ENCODE results near the gene TEC. TPM values are rescaled to one million over a fixed set of nuclear protein-coding genes. Genes with fewer than 3 reads are reported as not detected.

TEC gene
- total and polyA plus RNA-seq, 8 donors: 0.81 to 7.0 (median 2.0) TPM

DNA sequence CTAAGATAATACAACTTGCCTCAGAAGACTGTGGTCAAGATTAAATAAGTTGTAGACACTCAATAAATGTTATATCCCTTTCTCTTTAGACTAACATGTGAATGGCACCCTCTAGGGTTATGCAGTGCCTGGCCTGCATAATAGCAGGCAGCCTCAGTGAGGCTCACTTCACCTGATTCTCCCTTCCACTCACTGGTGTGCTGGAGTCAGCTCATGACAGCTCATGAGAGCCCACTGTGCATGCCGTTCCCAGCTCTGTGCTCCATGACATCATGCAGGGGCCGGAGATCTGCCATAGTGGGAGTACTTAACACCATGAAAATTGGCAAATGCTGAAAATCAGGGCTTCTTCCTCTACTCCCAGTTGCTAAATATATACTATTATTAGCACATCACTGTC is 64.5 kb downstream of the TEC start:
- WGBS, 5 donors: 65 to 92% (median 89%) methylated on average over 2 of the region's 2 CpGs
- Histone ChIP-seq H3K9me3 (no peaks in the 10 kb centered on the region), H3K27ac (no peak overlapping the region), H3K4me1 (no peaks in the 10 kb centered on the region), H3K4me3 (no peak overlapping the region), H3K27me3 (no peaks in the 10 kb centered on the region), H3K36me3 (no peaks in the 10 kb centered on the region)
- TF ChIP-seq POLR2AphosphoS5 (IDR thresholded peaks at IDR 0.05) (no peak), POLR2A (IDR thresholded peaks at IDR 0.05) (no peak), EP300 (IDR thresholded peaks at IDR 0.05) (no peak)
- TF ChIP-seq, protein P1, sequence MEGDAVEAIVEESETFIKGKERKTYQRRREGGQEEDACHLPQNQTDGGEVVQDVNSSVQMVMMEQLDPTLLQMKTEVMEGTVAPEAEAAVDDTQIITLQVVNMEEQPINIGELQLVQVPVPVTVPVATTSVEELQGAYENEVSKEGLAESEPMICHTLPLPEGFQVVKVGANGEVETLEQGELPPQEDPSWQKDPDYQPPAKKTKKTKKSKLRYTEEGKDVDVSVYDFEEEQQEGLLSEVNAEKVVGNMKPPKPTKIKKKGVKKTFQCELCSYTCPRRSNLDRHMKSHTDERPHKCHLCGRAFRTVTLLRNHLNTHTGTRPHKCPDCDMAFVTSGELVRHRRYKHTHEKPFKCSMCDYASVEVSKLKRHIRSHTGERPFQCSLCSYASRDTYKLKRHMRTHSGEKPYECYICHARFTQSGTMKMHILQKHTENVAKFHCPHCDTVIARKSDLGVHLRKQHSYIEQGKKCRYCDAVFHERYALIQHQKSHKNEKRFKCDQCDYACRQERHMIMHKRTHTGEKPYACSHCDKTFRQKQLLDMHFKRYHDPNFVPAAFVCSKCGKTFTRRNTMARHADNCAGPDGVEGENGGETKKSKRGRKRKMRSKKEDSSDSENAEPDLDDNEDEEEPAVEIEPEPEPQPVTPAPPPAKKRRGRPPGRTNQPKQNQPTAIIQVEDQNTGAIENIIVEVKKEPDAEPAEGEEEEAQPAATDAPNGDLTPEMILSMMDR (IDR thresholded peaks at IDR 0.05): no peak
- DNase-seq: no peak
- intact Hi-C loops (cut with DNase I; ENCODE audit: low total_unique reads): no loop called here

DNA sequence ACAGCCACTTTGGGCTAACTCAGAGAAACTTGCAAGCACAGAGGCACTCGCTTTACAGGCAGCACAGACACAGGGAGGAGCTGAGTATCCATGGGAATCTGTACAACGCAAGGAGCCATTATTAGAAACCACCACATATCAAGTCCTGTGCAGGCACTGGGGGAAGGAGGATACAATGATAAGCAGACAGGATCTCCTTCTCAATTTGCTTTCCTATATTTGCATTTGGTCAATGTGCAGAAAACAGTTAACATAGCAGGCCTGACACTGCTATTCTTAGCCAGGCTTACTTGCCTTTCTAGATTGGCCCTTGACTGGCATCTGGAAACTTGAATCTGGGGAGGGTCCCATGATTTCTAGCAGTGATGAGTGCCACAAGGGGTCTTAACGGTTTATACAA is 65.8 kb downstream of the TEC start:
- no peak for DNase-seq
- no peak overlapping the region for H3K4me3 ChIP-seq
- 50 to 77% (median 64%) methylated on average over 3 of the region's 3 CpGs for WGBS, 5 donors
- intact Hi-C loops (cut with DNase I; ENCODE audit: low total_unique reads): no loop called here
- no peaks in the 10 kb centered on the region for H3K4me1 ChIP-seq
- H3K27me3 ChIP-seq: no peaks in the 10 kb centered on the region
- TF ChIP-seq, protein P1 (IDR thresholded peaks at IDR 0.05): no peak
- TF ChIP-seq POLR2A (IDR thresholded peaks at IDR 0.05) (no peak), POLR2AphosphoS5 (IDR thresholded peaks at IDR 0.05) (no peak), EP300 (IDR thresholded peaks at IDR 0.05) (no peak)
- H3K27ac ChIP-seq: no peak overlapping the region
- no peaks in the 10 kb centered on the region for H3K9me3 ChIP-seq
- H3K36me3 ChIP-seq: no peaks in the 10 kb centered on the region

DNA sequence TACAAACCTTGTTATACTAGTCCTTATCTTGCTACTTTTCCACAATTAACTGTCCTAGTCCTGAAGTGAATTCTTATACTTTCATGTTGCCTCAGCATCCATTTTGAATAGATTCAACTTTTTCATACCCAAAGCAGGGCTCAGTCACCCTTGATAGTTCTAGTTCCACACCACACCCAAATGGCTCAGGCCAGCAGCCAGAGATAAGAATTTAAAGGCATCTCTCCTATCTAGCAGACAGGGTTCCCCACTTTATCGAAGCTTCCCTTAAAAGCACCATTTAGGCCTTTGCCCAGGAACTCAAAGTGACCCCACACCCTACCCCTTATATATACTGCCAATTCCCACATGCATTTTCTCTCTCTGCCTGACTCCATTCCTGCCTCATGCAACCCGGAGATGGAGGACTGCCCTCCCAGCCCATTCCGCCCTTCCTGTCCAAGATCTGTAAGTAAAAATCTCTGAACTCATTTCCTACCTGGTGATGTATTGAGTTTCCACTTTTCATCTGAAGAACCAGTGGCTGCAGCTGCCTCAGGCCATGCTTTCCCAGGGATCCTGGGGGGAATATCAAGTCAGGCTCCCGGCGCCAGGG is 71.9 kb downstream of the TEC start:
- Histone ChIP-seq H3K27ac (no peak overlapping the region), H3K36me3 (no peaks in the 10 kb centered on the region), H3K4me3 (no peak overlapping the region), H3K27me3 (no peaks in the 10 kb centered on the region), H3K4me1 (peaks cover 0 to 10% (median 4%) of the 10 kb centered on the region in 4 donors), H3K9me3 (no peaks in the 10 kb centered on the region)
- 90 to 95% (median 91%) methylated on average over 5 of the region's 5 CpGs for WGBS, 5 donors
- intact Hi-C loops (cut with DNase I; ENCODE audit: low total_unique reads): no loop called here
- TF ChIP-seq, protein P1 (IDR thresholded peaks at IDR 0.05): no peak
- TF ChIP-seq EP300 (IDR thresholded peaks at IDR 0.05): no peak
- TF ChIP-seq POLR2AphosphoS5 (IDR thresholded peaks at IDR 0.05): no peak
- TF ChIP-seq POLR2A (IDR thresholded peaks at IDR 0.05): no peak
- DNase-seq: no peak

DNA sequence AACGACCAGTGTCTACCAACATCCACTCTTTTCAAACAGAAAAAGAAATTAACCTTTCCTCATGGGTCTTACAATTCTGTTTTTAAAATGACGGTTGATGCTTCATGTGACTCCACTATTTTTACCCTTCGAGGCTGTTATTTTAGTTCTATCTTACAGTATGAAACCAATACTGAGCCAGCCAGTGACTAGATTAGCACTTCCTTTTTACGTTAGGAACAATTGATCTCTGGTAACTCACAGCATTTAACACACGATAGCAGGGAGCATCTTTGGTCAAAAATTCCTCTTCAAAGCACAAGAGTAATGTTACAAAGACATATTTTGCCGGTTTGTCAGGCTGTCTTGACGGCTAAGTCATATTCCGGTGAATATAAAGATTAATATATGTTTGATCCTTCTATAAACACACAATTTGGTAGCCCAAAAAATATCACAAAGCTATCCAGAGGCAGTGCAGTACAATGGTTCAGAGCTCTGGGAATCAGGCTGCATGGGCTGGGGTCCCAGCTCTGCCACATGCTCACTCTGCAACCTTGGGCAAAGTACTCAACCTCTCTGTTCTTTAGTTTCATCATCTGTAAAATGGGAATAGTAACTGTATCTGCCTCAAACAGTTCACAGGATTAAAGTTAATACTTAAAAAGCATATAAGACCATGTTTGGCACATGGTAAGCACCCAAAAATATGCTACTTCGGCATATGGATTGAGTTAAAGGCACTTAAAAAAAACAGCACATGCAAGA is 72.7 kb downstream of the TEC start:
- no peak for DNase-seq
- Histone ChIP-seq H3K4me1 (peaks cover 0 to 10% (median 4%) of the 10 kb centered on the region in 4 donors), H3K4me3 (no peak overlapping the region), H3K27ac (no peak overlapping the region), H3K27me3 (no peaks in the 10 kb centered on the region), H3K36me3 (no peaks in the 10 kb centered on the region), H3K9me3 (no peaks in the 10 kb centered on the region)
- intact Hi-C loops (cut with DNase I; ENCODE audit: low total_unique reads): no loop called here
- 80 to 90% (median 88%) methylated on average over 9 of the region's 9 CpGs for WGBS, 5 donors
- no peak for TF ChIP-seq POLR2A (IDR thresholded peaks at IDR 0.05)
- no peak for TF ChIP-seq EP300 (IDR thresholded peaks at IDR 0.05)
- TF ChIP-seq POLR2AphosphoS5 (IDR thresholded peaks at IDR 0.05): no peak
- TF ChIP-seq, protein P1 (IDR thresholded peaks at IDR 0.05): no peak
